AG08395 (cell line): ENCODE measurements around the gene CNNM2.
"Not testable (repeated sequence)": the region's sequence is repeated elsewhere in the genome, so short reads cannot be mapped to it uniquely, and the experiment has no call there.

Experiments
- DNase-seq: peaks from one replicate; pipeline ENCODE4 v3.0.0; 2012; ENCODE audit warnings: mixed read lengths, low spot score

CNNM2 gene

DNA sequence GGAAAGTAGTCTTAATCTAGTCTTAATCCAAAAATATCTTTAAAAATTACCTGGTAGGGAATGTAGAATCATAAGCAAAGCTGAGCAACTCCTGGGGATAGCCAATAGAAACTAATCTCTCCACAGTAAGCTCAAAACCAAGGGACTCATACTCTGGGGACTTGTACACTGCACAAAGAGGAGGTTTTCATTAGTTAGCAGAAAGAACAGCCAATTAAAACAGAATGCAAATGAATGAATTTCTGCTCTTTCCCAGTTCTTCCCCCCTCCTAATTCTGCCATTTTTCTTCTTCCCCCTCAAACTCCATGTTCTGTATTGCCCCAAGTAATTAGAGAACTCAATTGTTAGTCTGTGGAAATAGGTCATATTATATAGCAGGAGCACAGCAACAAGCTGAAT is 188.4 kb downstream of the CNNM2 start:
- DNase-seq = no peak

DNA sequence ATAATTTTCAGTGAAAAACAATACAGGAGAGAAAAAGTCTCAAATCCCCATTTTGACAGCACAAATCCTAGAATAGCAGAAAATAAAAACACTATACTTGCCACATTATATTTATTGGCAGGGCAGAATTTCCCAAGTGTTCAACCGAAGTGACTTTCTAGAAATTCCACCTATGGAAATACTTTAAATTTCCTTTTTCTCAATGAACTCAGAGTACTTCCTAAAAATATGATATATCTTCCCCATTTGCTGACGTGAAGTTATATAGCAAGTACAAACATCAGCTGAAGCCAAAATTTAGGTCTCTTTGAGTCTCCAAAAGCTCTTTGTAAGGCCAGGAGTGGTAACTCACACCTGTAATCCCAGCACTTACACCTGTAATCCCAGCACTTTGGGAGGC is 191.7 kb downstream of the CNNM2 start:
- DNase-seq = no peak

DNA sequence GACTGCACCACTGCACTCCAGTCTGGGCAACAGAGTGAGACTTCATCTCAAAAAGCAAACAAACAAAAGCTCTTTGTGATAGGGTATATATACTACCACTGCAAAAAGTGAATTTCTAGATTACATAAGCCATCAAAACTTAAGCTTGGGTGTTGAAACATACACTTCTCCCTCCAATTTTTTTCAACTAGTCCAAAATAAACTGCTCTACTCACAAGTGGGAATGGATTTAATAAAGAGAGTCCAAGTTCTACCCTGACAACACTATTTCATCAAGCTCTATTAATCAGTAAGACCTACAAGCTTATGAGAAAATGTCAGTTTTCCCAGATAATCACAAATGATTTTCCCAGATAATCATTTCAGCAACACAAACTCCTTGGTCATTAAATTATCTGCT is 192.3 kb downstream of the CNNM2 start:
- no peak for DNase-seq

DNA sequence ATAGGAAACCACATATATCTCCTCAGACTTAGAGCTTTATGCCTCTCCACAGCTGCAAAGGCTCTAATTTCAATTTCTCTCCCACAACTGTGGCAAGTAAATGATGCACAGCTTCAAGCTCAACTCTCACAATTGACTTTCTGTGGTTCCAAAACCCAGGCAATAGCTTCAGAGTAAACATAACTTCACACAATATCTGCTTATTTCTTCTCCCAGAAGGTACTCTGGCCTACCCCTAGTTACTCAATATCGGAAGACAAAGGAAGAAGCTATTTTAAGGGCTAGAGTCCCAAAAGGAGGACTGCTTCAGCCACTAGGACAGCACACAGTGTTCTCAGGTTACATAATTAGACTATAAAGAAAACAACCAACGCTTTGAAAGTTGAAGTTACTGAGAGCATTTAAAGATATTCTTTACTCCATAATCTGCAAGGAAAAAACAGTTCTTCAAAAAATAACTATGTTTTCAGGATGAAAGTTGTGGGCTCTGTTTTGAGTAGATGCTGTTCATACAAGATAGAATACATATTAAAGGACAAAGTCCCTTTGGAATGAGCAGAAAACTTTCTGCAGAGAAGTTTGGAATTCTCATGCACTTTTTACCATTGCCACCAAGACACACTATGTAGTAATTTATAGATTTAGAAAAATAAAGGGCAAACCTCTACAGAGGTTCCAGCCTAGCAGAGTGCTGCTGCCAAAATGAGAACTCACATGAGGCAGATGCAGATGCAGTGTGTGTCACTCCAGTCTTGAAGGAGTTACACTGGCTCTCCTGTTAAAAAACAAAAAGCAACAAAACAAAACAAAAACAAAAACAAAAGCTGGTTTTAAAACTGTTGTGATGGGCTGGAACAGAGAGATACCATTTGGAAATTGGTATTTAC is 193.2 kb downstream of the CNNM2 start:
- peak; percentile 22 for DNase-seq

DNA sequence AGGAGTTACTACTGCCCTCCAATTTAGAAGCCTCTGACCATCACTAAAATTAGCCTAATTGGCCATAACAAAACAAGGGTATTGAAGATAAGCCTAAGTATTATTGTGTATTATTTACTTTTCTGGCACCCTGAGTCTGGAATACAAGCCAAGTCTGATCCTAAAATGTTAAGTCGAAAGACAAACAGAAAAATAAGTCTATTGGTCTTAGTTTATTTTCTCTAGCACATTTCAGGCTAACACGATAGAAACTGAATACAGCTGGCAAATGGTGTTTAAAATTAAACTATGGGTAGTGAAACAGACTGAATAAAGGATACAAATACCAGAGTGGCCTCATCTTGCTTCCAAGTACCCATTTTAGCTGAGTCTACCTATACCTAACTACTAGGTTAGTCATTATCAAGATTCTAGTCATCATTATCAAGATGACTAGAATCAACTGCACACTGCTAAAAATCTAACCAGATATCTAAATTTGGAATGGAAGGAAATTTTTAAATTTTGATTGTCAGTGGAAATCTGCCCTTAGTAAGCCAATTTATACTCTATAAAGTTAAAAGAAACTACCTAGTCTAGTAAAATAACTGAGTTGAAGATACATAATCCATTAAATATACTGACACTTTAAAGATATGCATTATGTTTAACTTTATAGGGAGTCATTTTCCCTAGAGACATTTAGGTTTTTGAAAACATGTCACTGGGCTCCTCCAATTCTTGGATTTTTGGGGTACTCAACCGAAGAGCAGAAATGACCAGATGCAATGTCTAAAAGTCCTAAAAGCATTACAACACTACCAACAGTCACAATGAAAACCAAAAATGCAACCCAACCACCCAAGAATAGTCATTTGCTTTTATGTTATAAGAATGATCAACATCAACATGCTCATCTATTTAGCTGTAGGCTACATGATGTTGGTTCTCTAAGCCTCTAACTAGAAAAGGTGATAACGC is 194.1 kb downstream of the CNNM2 start:
- DNase-seq = no peak

DNA sequence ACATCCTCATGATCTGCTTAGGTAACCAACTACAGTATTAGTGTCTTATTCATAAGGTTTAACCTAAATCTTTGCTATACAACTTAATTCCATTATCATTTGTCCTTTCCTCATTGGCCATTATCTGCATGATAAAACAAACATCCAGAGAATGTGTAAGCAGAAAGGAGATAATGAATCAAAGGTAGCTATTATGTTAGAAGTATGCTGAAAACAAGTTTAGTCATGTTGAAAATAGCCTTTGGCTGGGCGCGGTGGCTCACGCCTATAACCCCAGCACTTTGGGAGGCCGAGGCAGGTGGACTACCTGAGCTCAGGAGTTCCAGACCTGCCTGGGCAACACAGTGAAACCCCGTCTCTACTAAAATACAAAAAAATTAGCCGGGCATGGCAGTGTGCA is 196.8 kb downstream of the CNNM2 start:
- DNase-seq = no peak

DNA sequence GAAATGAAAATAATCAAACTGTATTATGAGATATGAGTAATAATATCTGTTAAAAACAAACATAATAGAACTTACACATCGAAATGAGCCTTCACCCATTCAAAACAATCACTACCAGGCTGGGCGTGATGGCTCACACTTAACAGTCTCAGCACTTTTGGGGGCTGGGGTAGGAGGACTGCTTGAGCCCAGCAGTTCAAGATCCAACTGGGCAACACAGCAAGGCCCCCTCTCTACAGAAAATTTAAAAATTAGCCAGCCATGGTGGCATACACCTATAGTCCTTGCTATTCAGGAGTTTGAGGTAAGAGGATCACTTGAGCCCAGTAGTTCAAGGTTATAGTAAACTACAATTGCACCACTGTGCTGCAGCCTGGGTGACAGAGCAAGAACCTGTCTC is 199.2 kb downstream of the CNNM2 start:
- no peak for DNase-seq

DNA sequence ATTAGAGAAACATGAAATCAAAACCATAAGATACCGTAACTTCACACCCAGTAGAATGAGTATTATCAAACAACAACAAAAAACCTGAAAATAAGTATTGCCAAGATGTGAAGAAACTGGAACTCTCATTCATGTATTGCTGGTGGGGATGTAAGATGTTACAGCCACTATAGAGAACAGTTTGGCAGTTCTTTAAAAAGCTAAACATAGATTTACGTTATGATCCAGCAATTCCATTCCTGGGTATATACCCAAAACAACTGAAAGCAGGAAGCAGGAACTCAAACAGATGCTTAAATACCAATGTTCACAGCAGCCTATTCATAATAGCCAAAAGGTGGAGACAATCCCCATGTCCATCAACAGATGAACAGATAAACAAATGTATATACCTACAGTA is 202.5 kb downstream of the CNNM2 start:
- no peak for DNase-seq

DNA sequence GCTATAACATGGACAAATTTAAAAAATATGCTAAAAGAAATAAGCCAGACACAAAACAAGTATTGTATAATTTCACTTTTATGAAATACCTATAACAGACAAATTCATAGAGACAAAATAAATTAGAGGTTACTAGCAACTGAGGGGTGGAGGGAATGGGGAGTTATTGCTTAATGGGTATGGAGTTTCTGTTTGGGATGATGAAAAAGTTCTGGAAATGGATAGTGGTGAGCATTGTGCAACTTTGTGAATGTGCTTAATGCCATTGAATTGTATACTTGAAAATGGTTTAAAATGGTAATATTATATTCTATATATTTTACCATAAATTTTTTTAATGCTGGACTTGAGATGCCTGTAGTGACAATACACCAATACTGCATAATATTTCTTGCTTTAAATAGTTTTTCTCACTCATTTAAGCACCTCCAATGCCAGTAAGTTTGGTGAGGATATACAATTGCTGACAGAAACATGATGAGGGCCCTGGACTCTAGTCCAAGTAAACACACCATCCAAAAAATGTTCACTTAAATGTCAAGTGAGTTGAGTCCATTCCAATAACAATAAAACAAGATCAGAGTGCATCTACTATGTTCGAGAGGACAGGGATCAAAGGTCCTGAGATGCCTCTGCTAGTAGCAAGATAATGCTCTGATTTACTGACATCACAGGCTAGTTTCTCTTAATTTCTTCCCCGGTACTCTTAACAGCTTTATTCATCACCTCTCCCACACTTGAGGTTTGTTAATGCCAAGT is 203.1 kb downstream of the CNNM2 start:
- DNase-seq = no peak

DNA sequence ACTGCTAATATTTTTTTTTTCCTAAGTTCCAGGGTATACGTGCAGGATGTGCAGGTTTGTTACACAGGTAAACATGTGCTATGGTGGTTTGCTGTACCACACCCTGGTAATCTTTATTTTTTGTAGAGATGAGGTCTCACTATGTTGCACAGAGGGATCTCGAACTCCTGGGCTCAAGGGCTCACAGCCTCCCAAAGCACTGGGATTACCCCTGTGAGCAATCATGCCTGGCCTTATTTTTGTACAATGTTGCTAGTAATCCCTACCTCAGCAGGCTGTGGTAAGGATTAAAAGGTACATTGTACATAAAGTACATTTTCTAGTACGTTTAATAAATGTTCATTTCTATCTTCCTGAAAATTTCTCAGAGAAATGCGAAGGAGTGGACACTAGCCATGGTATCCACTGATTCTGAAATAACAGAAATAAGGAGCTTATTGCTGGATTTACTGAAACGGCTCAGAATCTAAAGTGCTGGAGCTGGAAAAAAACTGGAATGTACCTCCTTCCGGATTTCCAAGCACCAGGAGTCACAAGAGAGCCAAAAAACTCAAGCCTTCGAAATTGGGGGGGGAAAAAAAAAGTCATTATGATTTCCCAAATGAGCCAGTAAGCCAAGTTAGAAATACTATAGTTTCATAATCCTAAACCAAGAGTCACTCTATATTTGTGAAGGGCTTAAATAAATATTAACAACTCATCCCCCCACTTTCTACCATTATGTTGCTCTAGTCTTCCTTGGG is 205.4 kb downstream of the CNNM2 start:
- DNase-seq = no peak

DNA sequence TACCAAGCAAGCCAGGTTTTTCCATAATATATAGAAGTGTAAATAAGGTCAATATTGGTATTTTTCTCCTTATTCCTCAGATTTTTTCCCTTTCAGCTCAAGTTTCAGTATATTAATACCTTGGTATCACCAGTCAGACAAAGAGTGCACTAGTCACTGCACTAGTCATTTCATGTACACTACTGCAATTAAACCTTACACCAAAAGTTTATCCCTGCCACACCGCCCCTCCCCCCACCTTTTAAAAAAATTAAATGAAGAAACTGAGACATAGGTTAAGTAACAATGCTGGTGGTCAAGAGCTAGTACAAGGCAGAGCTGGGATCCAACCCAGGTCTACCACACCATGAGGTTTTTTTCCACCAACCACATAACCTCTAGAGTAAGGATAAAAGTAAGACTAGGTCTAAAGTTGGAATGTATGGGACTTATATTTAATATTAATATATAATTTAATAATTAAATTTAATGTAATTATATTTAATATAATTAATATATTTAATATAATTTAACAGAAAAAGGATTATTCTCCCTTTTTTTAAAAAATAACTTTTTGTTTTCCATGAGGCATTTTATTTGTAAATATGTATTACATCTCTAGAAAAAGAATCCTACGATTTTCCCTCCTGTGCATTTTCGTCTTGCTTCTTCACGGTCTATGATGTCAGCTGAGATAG is 206.5 kb downstream of the CNNM2 start:
- no peak for DNase-seq

DNA sequence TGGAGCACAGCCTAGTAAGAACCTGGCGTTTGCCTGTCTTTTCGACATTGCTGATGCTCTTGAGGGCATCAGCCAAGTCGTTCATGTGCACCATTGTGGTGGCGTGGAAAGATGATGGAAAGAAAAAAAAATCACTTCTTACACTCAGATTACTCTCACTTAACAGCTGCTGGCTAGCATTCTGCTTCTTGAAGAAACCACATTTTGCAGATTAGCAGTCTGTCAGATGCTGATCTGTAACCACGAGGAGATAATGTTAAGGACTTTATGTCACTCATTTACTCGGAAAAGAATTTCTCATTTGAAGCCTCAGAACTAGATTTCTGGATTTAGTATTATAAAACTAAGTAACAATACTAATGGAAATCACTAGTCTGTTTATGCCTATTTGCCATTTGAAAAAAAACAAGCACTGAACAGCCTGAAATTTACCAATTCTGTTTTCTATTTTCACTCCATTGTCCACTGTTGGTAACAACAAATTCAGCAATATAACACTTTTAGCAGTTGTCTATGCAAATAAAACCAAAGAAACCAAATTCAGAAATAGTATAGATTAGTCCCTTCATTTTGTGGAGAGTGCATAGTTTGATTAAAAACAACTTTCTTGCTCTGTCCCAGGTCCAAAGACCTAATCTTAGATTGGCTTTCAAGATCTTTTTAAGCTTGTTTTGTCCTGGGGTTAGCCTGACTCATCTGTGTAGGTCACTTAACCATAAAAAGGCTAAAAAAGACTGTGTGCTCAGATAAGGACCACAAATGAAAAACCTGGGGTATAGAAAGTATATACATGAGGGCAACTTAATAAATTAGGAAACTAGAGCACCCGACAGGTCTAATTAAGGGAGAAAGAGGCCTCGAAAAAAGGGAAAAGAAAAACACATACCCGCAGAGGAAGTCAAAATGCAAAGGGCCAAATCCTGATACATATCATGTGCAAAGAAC is 207.5 kb downstream of the CNNM2 start:
- no peak for DNase-seq

DNA sequence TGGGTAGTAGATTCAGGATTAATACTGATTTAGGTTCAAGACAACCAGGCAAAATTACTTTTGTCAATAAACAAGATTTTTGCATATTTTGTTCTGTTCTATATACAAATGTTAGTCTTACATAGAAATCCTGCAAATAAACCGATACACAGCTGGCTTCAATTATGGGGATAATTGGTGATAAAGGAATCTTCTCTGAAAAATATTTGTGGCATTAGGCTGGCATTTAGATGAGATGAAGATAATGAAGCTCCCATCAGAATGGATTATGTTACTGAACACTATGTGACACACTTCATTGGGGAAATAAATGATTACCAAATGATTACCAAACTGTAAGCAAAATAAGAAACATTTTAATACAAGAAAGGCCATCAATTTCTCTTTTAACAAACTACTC is 209.1 kb downstream of the CNNM2 start:
- DNase-seq = no peak

DNA sequence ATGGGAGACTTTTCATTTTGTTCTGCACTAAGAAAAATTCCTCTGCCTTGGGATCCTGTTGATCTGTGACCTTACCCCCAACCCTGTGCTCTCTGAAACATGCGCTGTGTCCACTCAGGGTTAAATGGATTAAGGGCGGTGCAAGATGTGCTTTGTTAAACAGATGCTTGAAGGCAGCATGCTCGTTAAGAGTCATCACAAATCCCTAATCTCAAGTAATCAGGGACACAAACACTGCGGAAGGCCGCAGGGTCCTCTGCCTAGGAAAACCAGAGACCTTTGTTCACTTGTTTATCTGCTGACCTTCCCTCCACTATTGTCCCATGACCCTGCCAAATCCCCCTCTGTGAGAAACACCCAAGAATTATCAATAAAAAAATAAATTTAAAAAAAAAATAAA is 212.1 kb downstream of the CNNM2 start:
- DNase-seq = not testable (repeated sequence)

DNA sequence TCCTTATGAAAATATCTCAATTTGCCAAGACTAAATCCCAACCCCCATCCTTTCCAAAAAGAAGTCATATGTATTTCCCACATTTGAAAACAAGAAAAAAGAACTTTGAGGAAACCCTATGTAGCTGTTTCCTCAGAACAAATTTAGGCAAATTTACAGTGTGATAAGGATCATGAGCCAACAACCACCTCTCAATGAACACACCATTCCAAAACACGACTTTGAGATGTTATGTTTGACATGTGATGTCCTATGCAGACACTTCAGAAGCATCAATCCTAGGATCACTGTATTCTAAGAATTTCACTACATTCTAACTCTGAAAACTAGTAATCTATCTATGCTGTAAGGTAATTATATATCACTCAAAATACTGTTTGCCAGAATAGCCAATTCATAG is 212.8 kb downstream of the CNNM2 start:
- DNase-seq = no peak

DNA sequence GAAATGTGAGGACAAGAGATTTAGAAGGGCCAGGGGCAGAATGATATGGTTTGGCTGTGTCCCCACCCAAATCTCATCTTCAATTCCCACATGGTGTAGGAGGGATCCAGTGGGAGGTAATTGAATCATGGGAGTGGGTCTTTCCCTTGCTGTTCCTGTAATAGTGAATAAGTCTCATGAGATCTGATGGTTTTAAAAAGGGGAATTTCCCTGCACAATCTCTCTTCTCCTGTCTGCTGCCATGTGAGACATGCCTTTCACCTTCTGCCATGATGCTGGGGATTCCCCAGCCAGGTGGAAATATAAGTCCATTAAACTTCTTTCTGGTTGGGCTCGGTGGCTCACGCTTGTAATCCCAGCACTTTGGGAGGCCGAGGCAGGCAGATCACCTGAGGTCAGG is 217.1 kb downstream of the CNNM2 start:
- DNase-seq = not testable (repeated sequence)

DNA sequence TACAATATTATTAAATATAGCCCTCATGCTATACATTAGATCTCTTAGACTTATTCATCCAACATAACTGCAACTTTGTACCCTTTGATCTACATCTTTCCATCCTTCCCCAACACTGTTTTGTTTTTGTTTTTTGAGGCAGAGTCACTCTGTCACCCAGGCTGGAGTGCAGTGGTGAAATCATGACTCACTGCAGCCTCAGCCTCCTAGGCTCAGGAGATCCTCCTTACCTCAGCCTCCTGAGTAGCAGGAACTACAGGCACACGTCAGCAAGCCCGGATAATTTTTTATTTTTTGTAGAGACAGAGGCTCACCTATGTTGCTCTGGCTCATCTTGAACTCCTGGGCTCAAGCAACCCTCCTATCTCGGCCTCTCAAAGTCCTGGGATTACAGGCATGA is 221.7 kb downstream of the CNNM2 start:
- no peak for DNase-seq
